Hepatocyte (in vitro differentiated cells): ENCODE results near the gene COG2. TPM values are rescaled to one million over a fixed set of nuclear protein-coding genes. Genes with fewer than 3 reads are reported as not detected.
"Not testable (repeated sequence)": the region's sequence is repeated elsewhere in the genome, so short reads cannot be mapped to it uniquely, and the experiment has no call there.

Source experiments
- DNase-seq: peaks from one replicate; pipeline ENCODE4 v3.0.0-alpha.2; 2016; ENCODE audit warnings: low spot score
- H2AFZ ChIP-seq: fragments of 200-600 bp; sonication (generic); 2 replicates; pipeline ENCODE4 v1.6.0; 2016; ENCODE audit warnings: antibody characterized with exemption, mild to moderate bottlenecking
- H3K27ac ChIP-seq: fragments of 200-600 bp; sonication (generic); 2 replicates; pipeline ENCODE4 v1.5.1; 2016; ENCODE audit warnings: mild to moderate bottlenecking
- H3K27me3 ChIP-seq: fragments of 200-600 bp; sonication (generic); 2 replicates; pipeline ENCODE4 v1.6.1; 2016
- H3K36me3 ChIP-seq: fragments of 200-600 bp; sonication (generic); replicated peaks from 2 replicates; pipeline ENCODE4 v1.5.1; 2016; ENCODE audit warnings: low read depth; ENCODE audit not compliant: insufficient read depth
- H3K4me1 ChIP-seq: fragments of 200-600 bp; sonication (generic); 2 replicates; pipeline ENCODE4 v1.5.1; 2016; ENCODE audit warnings: mild to moderate bottlenecking, moderate library complexity; ENCODE audit not compliant: insufficient read depth
- H3K4me2 ChIP-seq: fragments of 200-600 bp; sonication (generic); 2 replicates; pipeline ENCODE4 v1.6.0; 2016
- H3K4me3 ChIP-seq: fragments of 200-600 bp; sonication (generic); 2 replicates; pipeline ENCODE4 v1.5.1; 2016; ENCODE audit warnings: mild to moderate bottlenecking
- H3K79me2 ChIP-seq: fragments of 200-600 bp; sonication (generic); 2 replicates; pipeline ENCODE4 v1.6.0; 2017; ENCODE audit warnings: mild to moderate bottlenecking
- H3K9me2 ChIP-seq: fragments of 200-600 bp; sonication (generic); replicated peaks from 2 replicates; pipeline ENCODE4 v1.6.0; 2017; ENCODE audit warnings: mild to moderate bottlenecking; ENCODE audit not compliant: insufficient read depth
- H3K9me3 ChIP-seq: fragments of 200-600 bp; sonication (generic); 2 replicates; pipeline ENCODE4 v1.5.1; 2016; ENCODE audit warnings: low read depth, mild to moderate bottlenecking
- H4K20me1 ChIP-seq: fragments of 200-600 bp; sonication (generic); 2 replicates; pipeline ENCODE4 v1.6.0; 2016; ENCODE audit warnings: mild to moderate bottlenecking; ENCODE audit not compliant: insufficient read depth, poor library complexity, severe bottlenecking
- CTCF ChIP-seq: fragments of 200-600 bp; sonication (generic); IDR thresholded peaks from 2 replicates; pipeline ENCODE4 v1.5.1; 2016; ENCODE audit warnings: antibody characterized with exemption, mild to moderate bottlenecking; ENCODE audit not compliant: poor library complexity
- EZH2 ChIP-seq: fragments of 200-600 bp; sonication (generic); IDR thresholded peaks from 2 replicates; pipeline ENCODE4 v1.6.1; 2016; ENCODE audit warnings: antibody characterized with exemption, mild to moderate bottlenecking, borderline replicate concordance
- EZH2phosphoT487 ChIP-seq: fragments of 200-600 bp; sonication (generic); IDR thresholded peaks from one replicate; pipeline ENCODE4 v1.6.1; 2018; ENCODE audit warnings: antibody characterized with exemption, mild to moderate bottlenecking, low read depth, moderate library complexity; ENCODE audit not compliant: unreplicated experiment, severe bottlenecking
- WGBS: methylation state at CpG from one replicate; pipeline ENCODE4 v1.1.6; 2016; ENCODE audit warnings: low lambda C conversion rate; ENCODE audit errors: missing lambda C conversion rate; 5-methylcytosine and 5-hydroxymethylcytosine counted together
- polyA plus RNA-seq: library from polyadenylated mRNA; unstranded; fragments of >200 nt; fragmentation: Nextera tagmentation; extraction: Ambion mirVana; gene quantifications from 2 replicates; pipeline ENCODE4 v1.2.1, GENCODE V29; 2016
- total RNA-seq: library from RNA; depleted of rRNA; stranded (reverse); fragments of >200 nt; gene quantifications from 2 replicates; pipeline ENCODE4 v1.2.3, GENCODE V29; 2014

Gene COG2
- total and polyA plus RNA-seq, 2 experiments from 2014 or later: 25.3 to 46.2 TPM

- no peak for DNase-seq
- 87% methylated on average over 8 of the region's 8 CpGs for WGBS
- Histone ChIP-seq H3K9me2 (no peaks in the 10 kb centered on the region), H3K4me1 (peaks cover 27% of the 10 kb centered on the region), H3K36me3 (no peaks in the 10 kb centered on the region), H3K4me3 (no peak overlapping the region), H2AFZ (no peak overlapping the region), H3K79me2 (peaks cover 5% of the 10 kb centered on the region), H3K4me2 (peak overlapping the region; percentile 55), H3K9me3 (no peaks in the 10 kb centered on the region), H4K20me1 (no peaks in the 10 kb centered on the region), H3K27me3 (no peaks in the 10 kb centered on the region), H3K27ac (peak overlapping the region; percentile 80)
- TF ChIP-seq EZH2: no peak
- TF ChIP-seq EZH2phosphoT487: no peak
- no peak for TF ChIP-seq CTCF
Observed at GRCh38 chr1:230713547-230713914, 71.2 kb downstream of the COG2 start.

DNA sequence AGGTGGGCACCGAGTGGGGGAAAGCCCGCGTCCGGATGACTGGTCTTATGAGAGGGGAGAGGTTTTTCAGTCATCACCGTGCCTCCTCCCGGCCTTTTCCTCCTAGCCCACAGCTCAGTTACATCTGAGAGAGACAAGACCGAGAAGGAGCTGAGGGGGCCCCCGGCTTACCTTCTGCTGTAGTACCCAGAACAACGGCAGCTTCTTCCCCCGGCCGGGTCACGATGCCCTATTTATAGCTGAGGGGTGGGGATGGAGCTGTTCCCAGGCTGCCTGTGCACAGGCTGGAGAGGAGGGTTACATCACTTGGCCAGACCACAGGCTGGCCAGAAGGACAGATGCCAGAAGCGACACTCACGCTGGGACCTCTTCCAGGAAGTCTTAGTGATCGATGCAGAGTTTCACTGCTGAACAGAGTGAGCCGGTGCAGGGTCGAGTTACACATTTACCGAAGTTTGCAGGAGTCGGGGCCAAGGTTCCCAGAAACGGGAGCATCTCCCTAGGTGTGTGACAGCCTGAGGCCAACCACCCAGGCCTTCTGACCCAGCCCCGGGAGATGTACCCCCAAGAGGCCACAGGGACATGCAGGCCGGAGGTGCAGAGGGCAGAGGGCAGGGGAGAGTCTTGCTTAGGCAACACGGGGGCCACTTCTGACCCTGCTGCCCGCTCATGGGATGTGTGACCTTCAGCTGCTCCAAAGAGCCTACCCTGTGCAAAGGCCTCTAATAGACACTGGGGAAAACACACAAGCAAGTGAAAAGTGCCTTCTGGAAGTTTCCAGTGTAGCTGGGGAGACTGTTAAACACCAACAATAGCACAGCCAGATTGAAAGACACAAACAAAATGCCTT, 71.9 kb downstream of the COG2 start, which contains the start of gene AGT:
AGT (minus strand) TSS at position 208 of the 850 bp plus-strand sequence. CDS start 3,299 bp downstream, outside the sequence.
- peaks cover 5% of the 10 kb centered on the region for H3K79me2 ChIP-seq
- no peaks in the 10 kb centered on the region for H3K9me2 ChIP-seq
- H4K20me1 ChIP-seq: no peaks in the 10 kb centered on the region
- H3K27me3 ChIP-seq: no peaks in the 10 kb centered on the region
- H3K4me2 ChIP-seq: peak within 1 kb of the TSS; percentile 55
- H3K4me3 ChIP-seq: no peak within 1 kb of the TSS
- no peak for TF ChIP-seq EZH2phosphoT487
- no peak for TF ChIP-seq EZH2
- no peak for TF ChIP-seq CTCF
- 31% methylated on average over 24 of the region's 24 CpGs for WGBS
- H3K4me1 ChIP-seq: peaks cover 23% of the 10 kb centered on the region
- H3K27ac ChIP-seq: peak within 1 kb of the TSS; percentile 80
- peak; percentile 77 for DNase-seq
- H3K36me3 ChIP-seq: no peaks in the 10 kb centered on the region
- no peak within 1 kb of the TSS for H2AFZ ChIP-seq
- H3K9me3 ChIP-seq: no peaks in the 10 kb centered on the region

- Histone ChIP-seq H3K4me3 (no peak overlapping the region), H3K9me2 (no peaks in the 10 kb centered on the region), H3K27me3 (no peaks in the 10 kb centered on the region), H4K20me1 (no peaks in the 10 kb centered on the region), H3K27ac (peak overlapping the region; percentile 80), H2AFZ (no peak overlapping the region), H3K4me2 (no peak overlapping the region), H3K36me3 (no peaks in the 10 kb centered on the region), H3K4me1 (peaks cover 23% of the 10 kb centered on the region), H3K79me2 (peaks cover 5% of the 10 kb centered on the region), H3K9me3 (no peaks in the 10 kb centered on the region)
- DNase-seq: no peak
- TF ChIP-seq CTCF: peak; percentile 15
- no peak for TF ChIP-seq EZH2phosphoT487
- 56% methylated on average over 3 of the region's 3 CpGs for WGBS
Observed at GRCh38 chr1:230715510-230715909, 73.2 kb downstream of the COG2 start.

DNA sequence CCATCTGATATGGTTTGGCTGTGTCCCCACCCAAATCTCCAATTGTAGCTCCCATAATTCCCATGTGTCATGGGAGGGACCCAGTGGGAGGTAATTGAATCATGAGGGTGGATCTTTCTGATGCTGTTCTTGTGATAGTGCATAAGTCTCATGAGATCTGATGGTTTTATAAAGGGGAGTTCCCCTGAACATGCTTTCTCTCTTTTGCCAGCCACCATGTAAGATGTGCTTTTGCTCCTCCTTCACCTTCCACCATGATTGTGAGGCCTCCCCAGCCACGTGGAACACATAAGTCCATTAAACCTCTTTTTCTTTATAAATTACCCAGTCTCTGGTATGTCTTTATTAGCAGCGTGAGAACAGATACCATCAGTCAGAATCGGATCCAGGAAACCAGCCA, 74.2 kb downstream of the COG2 start:
- not testable (repeated sequence) for H3K79me2 ChIP-seq, H4K20me1 ChIP-seq, H3K9me2 ChIP-seq, H3K27me3 ChIP-seq, DNase-seq, H3K4me2 ChIP-seq, H2AFZ ChIP-seq, H3K9me3 ChIP-seq, H3K4me3 ChIP-seq, H3K36me3 ChIP-seq
- peaks cover 23% of the 10 kb centered on the region for H3K4me1 ChIP-seq
- peak overlapping the region; percentile 80 for H3K27ac ChIP-seq
- WGBS: 57% methylated on average over 3 of the region's 3 CpGs
